ENCODE data around the gene ARMC2. TPM values are rescaled to one million over a fixed set of nuclear protein-coding genes. Genes with fewer than 3 reads are reported as not detected.
"Not testable (repeated sequence)": the region's sequence is repeated elsewhere in the genome, so short reads cannot be mapped to it uniquely, and the experiment has no call there.

Gene ARMC2
- total RNA-seq, 1 donor from 2014 or later, result 2.8 TPM

DNA sequence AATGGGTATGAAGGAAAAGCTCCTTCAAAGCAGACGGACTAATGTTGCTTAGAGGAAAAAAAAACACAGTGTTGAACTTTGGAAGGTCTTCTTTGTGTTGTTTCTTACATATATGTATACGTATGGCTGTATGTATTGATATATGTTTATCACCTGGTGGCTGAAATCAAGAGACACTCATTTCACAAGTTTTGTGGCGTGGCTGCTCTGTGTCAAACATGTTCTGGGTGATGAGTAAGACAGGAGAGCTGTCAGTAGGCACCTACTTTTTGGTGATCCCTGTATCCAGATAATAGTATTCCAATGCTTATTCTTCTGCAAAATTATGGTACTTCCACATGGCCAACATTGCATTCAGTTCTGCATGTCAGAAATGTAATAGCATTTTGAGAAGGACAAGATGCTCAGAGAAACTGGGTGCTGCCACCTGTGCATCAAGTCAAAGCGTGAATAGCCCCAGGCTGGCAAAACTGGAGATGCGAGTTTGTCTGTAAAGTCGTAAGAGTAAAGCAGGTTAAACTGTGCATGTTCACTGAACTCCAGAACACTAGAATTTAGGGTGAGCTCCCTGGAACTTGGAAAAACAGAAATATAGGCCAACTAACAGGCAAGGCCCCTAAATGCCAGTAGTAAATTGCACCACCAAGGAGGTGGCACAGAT lies 67.9 kb downstream of the ARMC2 start:
- peak; percentile 54 for DNase-seq

GRCh38 chr6:108920751-108921150 lies 72.5 kb downstream of the ARMC2 start:
- DNase-seq, result no peak

DNA sequence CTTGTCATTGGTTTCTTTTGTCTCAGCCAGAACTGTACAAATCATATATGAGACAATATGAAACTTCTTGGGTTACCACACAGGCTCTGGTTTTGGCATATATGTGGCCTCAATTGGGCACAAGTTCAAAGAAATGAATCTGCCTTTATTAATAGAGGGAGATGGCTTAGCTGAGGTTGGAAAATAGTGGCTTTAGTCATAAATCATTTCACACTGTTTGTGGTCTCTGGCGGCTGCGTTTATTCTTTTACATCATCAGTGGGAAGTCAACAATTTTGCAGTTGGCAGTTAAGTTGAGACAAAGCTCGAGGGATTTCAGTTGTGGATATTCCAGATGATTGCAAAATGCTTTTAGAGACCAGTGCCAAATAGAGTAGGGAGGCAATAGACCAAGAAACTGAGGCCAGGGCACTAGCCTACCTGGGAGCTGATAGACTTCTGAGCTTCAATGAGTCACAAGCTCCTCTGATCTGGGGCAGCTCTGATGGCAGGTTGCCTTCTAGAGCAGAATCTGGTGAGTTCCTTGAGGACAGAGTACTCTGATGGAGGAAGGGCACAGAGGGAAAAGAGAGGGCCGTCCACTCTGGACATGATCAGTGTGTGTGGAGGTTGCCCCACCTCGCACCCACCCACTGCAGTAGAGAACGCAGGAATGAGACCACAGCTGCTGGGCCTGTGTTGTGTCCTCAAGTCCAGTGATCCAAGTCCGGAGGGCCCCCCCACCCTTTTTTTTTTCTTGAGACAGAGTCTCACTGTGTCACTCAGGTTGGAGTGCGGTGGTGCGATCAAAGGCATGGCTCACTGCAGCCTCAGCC lies 73.5 kb downstream of the ARMC2 start:
- DNase-seq, result peak; percentile 21

- DNase-seq, result no peak
These were observed 74.3 kb downstream of the ARMC2 start for GRCh38 chr6:108922499-108922898.

DNA sequence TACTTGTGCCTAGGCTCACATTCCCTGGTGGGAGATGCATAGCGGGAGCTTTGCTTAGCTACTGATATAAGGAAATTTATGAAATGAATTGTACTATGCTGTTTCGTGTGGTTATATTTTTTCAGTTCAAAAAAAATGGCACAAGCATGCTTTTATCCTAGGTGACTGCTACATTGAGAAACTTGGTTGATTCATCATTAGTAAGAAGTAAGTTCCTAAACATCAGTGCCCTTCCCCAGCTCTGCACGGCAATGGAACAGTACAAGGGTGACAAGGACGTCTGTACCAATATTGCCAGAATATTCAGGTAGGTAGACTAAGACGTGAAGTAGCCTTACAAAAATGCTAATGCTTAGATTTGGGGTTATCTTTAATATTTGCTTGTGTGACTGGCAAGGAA lies 79.7 kb downstream of the ARMC2 start:
- DNase-seq, result no peak

- no peak for DNase-seq
These were observed 80.4 kb downstream of the ARMC2 start for GRCh38 chr6:108928650-108929049.

GRCh38 chr6:108931090-108931489 lies 82.9 kb downstream of the ARMC2 start:
- DNase-seq, result not testable (repeated sequence)

GRCh38 chr6:108937170-108937569 lies 88.9 kb downstream of the ARMC2 start:
- no peak for DNase-seq

DNA sequence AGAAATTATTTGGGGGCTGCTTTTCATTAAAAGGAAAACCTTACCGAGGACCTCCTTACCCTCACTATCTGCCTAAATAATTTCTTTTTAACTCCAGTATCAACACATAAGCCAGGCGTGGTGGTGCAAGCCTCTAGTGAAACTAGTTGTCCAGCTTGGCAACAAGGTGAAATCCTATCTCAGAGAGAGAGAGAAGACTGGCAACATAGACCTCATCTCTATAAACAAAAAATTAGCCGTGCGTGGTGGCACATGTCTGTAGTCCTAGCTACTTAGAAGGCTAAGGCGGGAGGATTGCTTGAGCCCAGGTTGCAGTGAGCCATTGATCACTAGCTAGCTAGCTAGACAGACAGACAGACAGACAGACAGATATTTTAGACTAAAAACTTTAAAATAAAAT lies 92.5 kb downstream of the ARMC2 start:
- DNase-seq, result no peak

DNA sequence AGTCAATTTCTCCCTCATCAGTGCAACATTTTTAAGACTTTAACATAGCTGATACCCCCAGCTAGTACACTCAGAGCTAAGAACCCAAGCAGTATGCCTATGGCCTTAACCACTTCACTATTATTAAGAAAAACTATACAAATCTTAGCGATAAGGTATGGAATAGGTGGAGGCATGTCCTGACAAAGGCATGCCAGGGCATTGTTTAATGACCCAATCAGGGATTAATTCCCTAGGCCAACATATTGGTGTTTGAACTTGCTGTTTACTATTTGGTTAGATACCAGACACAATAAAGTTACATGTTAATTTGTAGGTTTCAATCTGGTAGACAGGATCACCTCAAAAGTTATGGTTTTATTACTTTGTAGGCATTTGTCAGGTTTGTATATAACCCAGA lies 93.1 kb downstream of the ARMC2 start:
- DNase-seq, result no peak

GRCh38 chr6:108941859-108942258 lies 93.6 kb downstream of the ARMC2 start:
- DNase-seq, result no peak

DNA sequence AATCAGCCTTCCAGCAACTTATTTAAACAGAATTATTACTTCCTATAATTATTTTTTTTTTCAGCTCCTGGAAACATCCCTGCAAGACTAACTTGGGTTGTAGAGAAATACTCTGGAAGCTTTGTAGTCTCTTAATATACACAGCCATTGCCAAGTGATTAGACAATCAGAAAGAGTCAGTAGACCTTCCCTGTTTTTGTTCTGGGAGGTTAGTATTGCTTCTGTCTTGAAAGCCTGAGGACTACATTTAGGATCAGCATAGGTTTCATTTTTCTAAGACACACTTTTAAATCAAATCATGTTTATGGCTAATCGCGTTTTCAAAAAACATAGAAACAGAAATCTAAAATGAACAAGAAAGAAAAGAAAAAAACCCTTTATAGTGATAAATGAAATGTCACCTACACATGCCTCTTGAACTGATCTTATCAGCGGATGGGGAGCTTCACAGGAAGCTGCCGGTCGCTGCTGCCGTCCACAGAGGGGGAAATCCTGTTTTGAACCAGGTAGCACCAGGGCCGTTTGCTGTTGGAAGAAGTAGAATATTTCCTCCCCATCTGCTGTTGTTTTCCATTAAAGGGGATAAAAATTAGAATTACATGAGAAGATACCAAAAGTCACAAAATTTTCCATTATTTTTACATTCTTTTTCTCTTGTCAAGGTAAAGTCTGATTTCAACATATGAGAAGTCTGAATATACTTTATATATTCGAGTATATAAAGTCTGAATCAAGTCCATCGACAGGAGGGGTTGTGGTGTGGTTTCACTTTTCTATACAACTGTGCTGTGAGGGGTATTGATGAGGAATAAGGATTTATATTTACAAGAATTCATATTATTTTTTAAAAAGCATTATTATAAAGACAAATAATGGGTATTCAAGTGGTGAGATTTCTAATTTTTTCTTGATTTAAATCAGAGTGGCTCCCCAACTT lies 94.6 kb downstream of the ARMC2 start:
- DNase-seq, result no peak

- peak; percentile 81 for DNase-seq
These were observed 95.8 kb downstream of the ARMC2 start for GRCh38 chr6:108944071-108944470.

- DNase-seq, result peak; percentile 85
These were observed 96.8 kb downstream of the ARMC2 start for GRCh38 chr6:108944707-108945680.

DNA sequence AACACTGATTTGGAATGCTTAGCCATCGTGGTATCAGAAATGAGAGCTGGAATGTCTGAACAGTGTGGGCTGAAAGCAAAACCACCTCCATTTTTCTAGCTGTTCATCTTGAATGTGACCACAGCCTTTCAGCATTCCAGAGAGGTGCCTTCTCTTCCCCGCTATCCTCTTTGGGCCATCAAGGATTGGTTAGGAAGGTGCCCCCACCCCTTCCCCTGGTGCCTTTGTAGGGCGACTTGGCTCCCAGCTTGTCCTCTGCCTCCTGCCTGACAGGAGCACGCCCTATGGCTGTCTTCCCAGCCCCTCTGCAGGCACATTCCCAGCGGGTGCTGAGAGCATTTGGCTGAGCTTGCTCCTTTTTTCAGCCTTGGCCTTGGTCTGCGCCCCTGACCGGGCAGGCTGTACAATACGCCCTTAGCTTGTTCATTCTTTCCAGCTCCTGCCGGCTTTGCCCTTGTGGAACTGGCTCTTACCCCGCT lies 97.5 kb downstream of the ARMC2 start:
- peak; percentile 83 for DNase-seq

- DNase-seq, result peak; percentile 58
These were observed 98.5 kb downstream of the ARMC2 start for GRCh38 chr6:108946695-108947094.

GRCh38 chr6:108947114-108947854 lies 99.1 kb downstream of the ARMC2 start:
- peak; percentile 89 for DNase-seq

GRCh38 chr6:108948181-108948661 lies 100.0 kb downstream of the ARMC2 start:
- peak; percentile 77 for DNase-seq

- peak; percentile 45 for DNase-seq
These were observed 103.2 kb downstream of the ARMC2 start for GRCh38 chr6:108951351-108951953.
